Measurements from ENCODE around the gene HYI.

The HYI gene

GRCh38 chr1:43447891-43448708 lies 5.6 kb downstream of the HYI start:
- no peak overlapping the region for H3K4me3 ChIP-seq (ENCODE audit: low read depth, low read length)
- no peak for DNase-seq (ENCODE audit: low read depth)
- TF ChIP-seq CTCF (IDR thresholded peaks at IDR 0.05; ENCODE audit: low read depth, low read length, missing control alignments) = no peak

- no peak overlapping the region for H3K4me3 ChIP-seq (ENCODE audit: low read depth, low read length)
- TF ChIP-seq CTCF (IDR thresholded peaks at IDR 0.05; ENCODE audit: low read depth, low read length, missing control alignments) = no peak
- DNase-seq (ENCODE audit: low read depth) = no peak
Observed at GRCh38 chr1:43446881-43447835, 6.6 kb downstream of the HYI start.

- H3K4me3 ChIP-seq (ENCODE audit: low read depth, low read length) = no peak overlapping the region
- TF ChIP-seq CTCF (IDR thresholded peaks at IDR 0.05; ENCODE audit: low read depth, low read length, missing control alignments) = no peak
- no peak for DNase-seq (ENCODE audit: low read depth)
Observed at GRCh38 chr1:43446388-43446740, 7.4 kb downstream of the HYI start.

DNA sequence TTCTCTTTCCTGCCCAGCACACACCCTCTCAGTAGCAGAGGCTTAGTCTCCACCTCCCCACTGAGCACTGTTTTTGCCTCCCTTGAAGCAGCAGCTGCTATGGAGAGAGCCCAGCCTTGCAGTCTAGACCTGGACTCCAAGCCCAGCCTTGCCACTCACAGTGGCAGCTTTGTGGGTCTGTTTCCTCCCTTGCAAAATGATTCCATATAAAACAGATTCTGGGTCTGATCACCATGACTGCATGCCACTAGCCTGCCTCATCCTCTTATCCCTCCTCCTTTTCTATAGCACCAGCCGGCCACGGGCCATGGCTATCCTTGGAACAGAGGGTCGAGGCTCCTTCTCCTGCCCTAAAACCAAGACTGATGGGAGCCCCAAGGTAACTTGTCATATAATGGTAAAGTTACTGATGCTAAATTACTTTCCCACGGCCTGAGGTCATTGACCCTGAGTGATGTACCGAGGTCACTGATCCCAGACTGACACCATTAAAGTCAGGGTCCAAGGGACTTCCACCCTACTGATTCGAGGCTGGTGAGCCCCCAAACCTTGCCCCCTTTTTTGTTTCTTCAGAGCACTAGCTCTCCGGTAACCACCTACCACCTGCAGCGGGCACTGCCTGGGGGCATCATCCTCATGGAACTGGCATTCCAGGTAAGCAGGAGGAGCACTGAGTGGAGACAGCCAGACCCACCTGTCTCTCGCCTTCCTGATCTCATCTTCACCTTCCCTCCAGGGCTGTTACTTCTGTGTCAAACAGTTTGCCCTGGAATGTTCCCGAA lies 7.9 kb downstream of the HYI start:
- TF ChIP-seq CTCF (IDR thresholded peaks at IDR 0.05; ENCODE audit: low read depth, low read length, missing control alignments) = no peak
- no peak overlapping the region for H3K4me3 ChIP-seq (ENCODE audit: low read depth, low read length)
- no peak for DNase-seq (ENCODE audit: low read depth)

DNA sequence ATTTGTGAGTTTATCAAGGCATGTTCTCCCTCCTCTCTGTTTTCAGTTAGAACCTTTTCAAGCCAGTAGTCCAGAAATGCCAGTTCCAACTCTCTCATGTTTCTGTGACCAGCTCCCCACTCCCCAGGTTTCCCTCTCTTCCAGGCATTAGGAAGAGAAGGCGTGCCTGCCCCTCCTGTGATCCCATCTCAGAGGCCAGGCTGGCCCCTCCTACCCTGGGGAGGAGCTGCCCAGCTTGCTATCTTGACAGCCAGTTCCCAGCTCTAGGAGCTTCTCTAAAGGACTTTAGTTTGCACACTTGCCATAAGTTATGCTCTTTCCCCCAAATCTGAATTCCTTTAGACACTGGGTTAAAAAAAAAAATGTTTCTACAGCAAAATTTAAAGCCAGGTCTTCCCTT lies 8.9 kb downstream of the HYI start:
- no peak for DNase-seq (ENCODE audit: low read depth)
- no peak for TF ChIP-seq CTCF (IDR thresholded peaks at IDR 0.05; ENCODE audit: low read depth, low read length, missing control alignments)
- H3K4me3 ChIP-seq (ENCODE audit: low read depth, low read length) = no peak overlapping the region

DNA sequence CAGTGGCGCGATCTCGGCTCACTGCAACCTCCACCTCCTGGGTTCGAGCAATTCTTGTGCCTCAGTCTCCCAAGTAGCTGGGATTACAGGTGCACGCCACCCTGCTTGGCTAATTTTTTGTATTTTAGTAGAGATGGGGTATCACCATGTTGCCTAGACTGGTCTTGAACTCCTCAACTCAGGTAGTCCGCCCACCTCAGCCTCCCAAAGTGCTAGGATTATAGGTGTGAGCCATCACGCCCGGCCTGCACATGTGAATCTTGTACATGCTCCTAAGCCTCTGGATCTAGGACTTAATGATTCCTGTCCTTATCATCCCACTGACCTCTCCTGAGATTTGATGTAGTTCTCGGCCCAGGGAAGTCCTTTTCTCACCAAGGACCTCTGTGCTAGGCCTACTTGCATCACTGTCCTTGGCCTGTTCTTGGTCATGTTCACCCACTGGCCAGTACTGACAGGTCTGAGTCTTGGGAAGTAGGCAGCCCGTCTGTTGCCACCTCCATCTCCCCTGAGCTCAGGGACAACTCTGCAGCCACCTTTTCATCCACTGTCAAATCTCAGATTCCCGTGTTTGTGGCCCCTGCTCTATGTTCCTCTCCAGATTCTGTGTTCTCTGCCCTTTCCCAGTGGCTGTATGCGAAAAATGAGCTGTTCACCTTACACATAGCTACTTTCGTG lies 9.4 kb downstream of the HYI start:
- no peak for TF ChIP-seq CTCF (IDR thresholded peaks at IDR 0.05; ENCODE audit: low read depth, low read length, missing control alignments)
- no peak overlapping the region for H3K4me3 ChIP-seq (ENCODE audit: low read depth, low read length)
- no peak for DNase-seq (ENCODE audit: low read depth)
